HCT116 (cell line): ENCODE measurements around the gene ZNF182. TPM values are rescaled to one million over a fixed set of nuclear protein-coding genes. Genes with fewer than 3 reads are reported as not detected.

Experiments used
- ATAC-seq: fragments of 200-7000 bp; cut with Tn5 transposase; 2 replicates; pipeline ENCODE4 v1.9.1; 2020; ENCODE audit warnings: mild to moderate bottlenecking, moderate library complexity
- BruUV-seq: library from RNA; stranded (reverse); fragments of 400-500 nt; replicated peaks from 2 replicates; lab custom pipeline; 2021; lab: Mats Ljungman, UMichigan
- CTCF ChIA-PET: fragments of 300-600 bp; sonication (Branson Sonifier 250); formaldehyde crosslinking; loops from one replicate; lab custom pipeline; 2021; ENCODE audit warnings: antibody characterized with exemption; lab: Charles Lee
- POLR2A ChIA-PET: fragments of 300-600, 350-600 bp; sonication (Branson Sonifier 250); formaldehyde crosslinking; loops from one replicate; lab custom pipeline; 2021; ENCODE audit warnings: antibody characterized with exemption; lab: Charles Lee
- RAD21 ChIA-PET, 2 experiments: fragments of 300-600 bp; sonication (Branson Sonifier 250); formaldehyde crosslinking; loops; one replicate each; lab custom pipeline; 2023; ENCODE audit warnings: low total read pairs in 2 of 2; ENCODE audit not compliant: uncharacterized antibody in 2 of 2, unreplicated experiment in 2 of 2, low non-redundant PET in 1 of 2; lab: Charles Lee
- DNase-seq: peaks from one replicate; pipeline ENCODE4 v3.0.0-alpha.2; 2010; ENCODE audit warnings: low read depth, low spot score
- H2AFZ ChIP-seq: fragments of 200-600 bp; shearing (Covaris generic), sonication (generic); 2 replicates; pipeline ENCODE4 v1.6.1; 2017; ENCODE audit warnings: low read depth, mixed run types, mixed read lengths, antibody characterized with exemption, low read length; ENCODE audit not compliant: poor library complexity, severe bottlenecking
- H3K27ac ChIP-seq: 2 replicates; pipeline ENCODE4 v1.5.1; 2012; ENCODE audit warnings: low read depth, low read length
- H3K27me3 ChIP-seq: fragments of 200-600 bp; sonication (generic); 2 replicates; pipeline ENCODE4 v1.6.1; 2016; ENCODE audit warnings: mixed run types, low read length, mixed read lengths; ENCODE audit not compliant: insufficient read depth
- H3K36me3 ChIP-seq, 2 experiments: fragments of 200-500 bp in 1 of 2; fragments of 200-600 bp in 1 of 2; sonication (Bioruptor generic) in 1 of 2; sonication (generic) in 1 of 2; 2 replicates each; pipeline versions ENCODE4 v1.5.1 to v1.6.1; 2014 to 2016; ENCODE audit warnings: low read length in 2 of 2, inconsistent platforms in 1 of 2, mixed read lengths in 1 of 2, mixed run types in 1 of 2; ENCODE audit not compliant: insufficient read depth in 2 of 2, control insufficient read depth in 1 of 2
- H3K4me1 ChIP-seq, 2 experiments: fragments of 200-600 bp in 1 of 2; sonication (generic) in 1 of 2; 2 replicates each; pipeline versions ENCODE4 v1.5.1 to v1.6.1; 2012 to 2017; ENCODE audit warnings: low read length in 2 of 2, inconsistent platforms in 1 of 2, mild to moderate bottlenecking in 1 of 2, mixed read lengths in 1 of 2, mixed run types in 1 of 2, moderate library complexity in 1 of 2; ENCODE audit not compliant: insufficient read depth in 2 of 2, control insufficient read depth in 1 of 2
- H3K4me2 ChIP-seq: fragments of 200-600 bp; sonication (generic); 2 replicates; pipeline ENCODE4 v1.6.1; 2017; ENCODE audit warnings: mixed run types, low read length, mixed read lengths
- H3K4me3 ChIP-seq, 2 experiments: fragments of 200-600 bp in 1 of 2; sonication (generic) in 1 of 2; replicated peaks in 1 of 2; 2 replicates each; pipeline ENCODE4 v1.5.1; 2011 to 2016; ENCODE audit warnings: low read length in 2 of 2, control low read depth in 1 of 2, low read depth in 1 of 2, mild to moderate bottlenecking in 1 of 2, mixed read lengths in 1 of 2, mixed run types in 1 of 2
- H3K79me2 ChIP-seq: fragments of 200-600 bp; sonication (generic); 2 replicates; pipeline ENCODE4 v1.6.1; 2017; ENCODE audit warnings: mild to moderate bottlenecking, mixed run types, low read length, moderate library complexity, mixed read lengths; ENCODE audit not compliant: insufficient read depth
- H3K9ac ChIP-seq: fragments of 200-600 bp; sonication (generic); 2 replicates; pipeline ENCODE4 v1.6.1; 2016; ENCODE audit warnings: low read length, mixed read lengths
- H3K9me2 ChIP-seq: fragments of 200-600 bp; sonication (generic), shearing (Covaris generic); 2 replicates; pipeline ENCODE4 v1.6.1; 2017; ENCODE audit warnings: mixed run types, mild to moderate bottlenecking, moderate library complexity; ENCODE audit not compliant: insufficient read depth
- H3K9me3 ChIP-seq, 2 experiments: fragments of 200-500 bp in 1 of 2; fragments of 200-600 bp in 1 of 2; sonication (Bioruptor generic) in 1 of 2; sonication (generic) in 1 of 2; 2 replicates each; pipeline ENCODE4 v1.6.1; 2014 to 2017; ENCODE audit warnings: low read length in 2 of 2, mixed read lengths in 2 of 2, inconsistent platforms in 1 of 2, low read depth in 1 of 2, mild to moderate bottlenecking in 1 of 2, mixed run types in 1 of 2, moderate library complexity in 1 of 2; ENCODE audit not compliant: control insufficient read depth in 1 of 2, insufficient read depth in 1 of 2
- H4K20me1 ChIP-seq: fragments of 200-600 bp; sonication (generic), shearing (Covaris generic); 2 replicates; pipeline ENCODE4 v1.6.1; 2017; ENCODE audit warnings: mixed run types, mild to moderate bottlenecking, moderate library complexity; ENCODE audit not compliant: insufficient read depth
- CEBPB ChIP-seq: IDR thresholded peaks from 2 replicates; pipeline ENCODE4 v1.6.1; 2012; ENCODE audit warnings: low read depth
- ELF1 ChIP-seq: IDR thresholded peaks from 2 replicates; pipeline ENCODE4 v1.6.1; 2012; ENCODE audit warnings: low read depth, borderline replicate concordance
- EZH2phosphoT487 ChIP-seq: fragments of 200-600 bp; IDR thresholded peaks from 2 replicates; pipeline ENCODE4 v1.6.1; 2018; ENCODE audit warnings: antibody characterized with exemption, borderline replicate concordance
- FOSL1 ChIP-seq: IDR thresholded peaks from 2 replicates; pipeline ENCODE4 v1.6.1; 2012; ENCODE audit warnings: low read depth
- JUND ChIP-seq: IDR thresholded peaks from 2 replicates; pipeline ENCODE4 v1.6.1; 2012
- POLR2A ChIP-seq: IDR thresholded peaks from 2 replicates; pipeline ENCODE4 v1.7.0; 2011; ENCODE audit warnings: borderline replicate concordance; ENCODE audit not compliant: insufficient read depth, insufficient read length; ENCODE audit errors: extremely low read depth
- POLR2AphosphoS5 ChIP-seq: IDR thresholded peaks from 2 replicates; pipeline ENCODE4 v1.6.1; 2011; ENCODE audit warnings: mild to moderate bottlenecking, low read depth, low read length, moderate library complexity
- RAD21 ChIP-seq: IDR thresholded peaks from 2 replicates; pipeline ENCODE4 v1.6.1; 2012; ENCODE audit warnings: low read depth, mild to moderate bottlenecking
- SIN3A ChIP-seq: IDR thresholded peaks from 2 replicates; pipeline ENCODE4 v1.6.1; 2012; ENCODE audit warnings: low read depth
- SP1 ChIP-seq: IDR thresholded peaks from 2 replicates; pipeline ENCODE4 v1.6.1; 2012; ENCODE audit warnings: low read depth
- SRF ChIP-seq: IDR thresholded peaks from 2 replicates; pipeline ENCODE4 v1.6.1; 2012; ENCODE audit warnings: low read depth
- YY1 ChIP-seq: IDR thresholded peaks from 2 replicates; pipeline ENCODE4 v1.6.1; 2011; ENCODE audit warnings: low read length, low read depth, moderate library complexity, mild to moderate bottlenecking; ENCODE audit not compliant: insufficient replicate concordance; ENCODE audit errors: extremely low read depth
- ZNF274 ChIP-seq: fragments of 200-500 bp; sonication (Bioruptor generic); IDR thresholded peaks from 2 replicates; pipeline ENCODE4 v1.6.1; 2014; ENCODE audit warnings: mild to moderate bottlenecking, low read depth, low read length, inconsistent platforms
- intact Hi-C: fragments of 100-400 bp; cut with micrococcal nuclease; formaldehyde crosslinking; loops from 2 replicates; pipeline ENCODE4 v1.10.0; 2022
- total RNA-seq: library from RNA; stranded (reverse); gene quantifications from one replicate; pipeline ENCODE4 v1.2.1, GENCODE V29; 2021; ENCODE audit not compliant: unreplicated experiment
- TF ChIP-seq, protein P1 (sequence below): IDR thresholded peaks from 2 replicates; pipeline ENCODE4 v1.6.1; 2012
- TF ChIP-seq, protein P2 (sequence below), 3 experiments: fragments of 200-600 bp in 1 of 3; sonication (generic) in 1 of 3; IDR thresholded peaks in 2 of 3; conservative IDR thresholded peaks in 1 of 3; 2 replicates each; pipeline ENCODE4 v1.5.1; 2012 to 2017; ENCODE audit warnings: low read depth in 2 of 3, low read length in 2 of 3, antibody characterized with exemption in 1 of 3, borderline replicate concordance in 1 of 3, control low read depth in 1 of 3, mild to moderate bottlenecking in 1 of 3, mixed read lengths in 1 of 3, mixed run types in 1 of 3, moderate library complexity in 1 of 3; ENCODE audit not compliant: insufficient read depth in 1 of 3
- TF ChIP-seq, protein P3 (sequence below): IDR thresholded peaks from 2 replicates; pipeline ENCODE4 v1.6.1; 2011; ENCODE audit warnings: mild to moderate bottlenecking, low read length, moderate library complexity; ENCODE audit not compliant: insufficient replicate concordance; ENCODE audit errors: extremely low read depth
- TF ChIP-seq, protein P4 (sequence below): IDR thresholded peaks from 2 replicates; pipeline ENCODE4 v1.6.1; 2012
- TF ChIP-seq, protein P5 (sequence below): IDR thresholded peaks from 2 replicates; pipeline ENCODE4 v1.6.1; 2012; ENCODE audit warnings: low read depth

The ZNF182 gene
- total RNA-seq, 1 experiment from 2014 or later: 5.1 TPM

DNA sequence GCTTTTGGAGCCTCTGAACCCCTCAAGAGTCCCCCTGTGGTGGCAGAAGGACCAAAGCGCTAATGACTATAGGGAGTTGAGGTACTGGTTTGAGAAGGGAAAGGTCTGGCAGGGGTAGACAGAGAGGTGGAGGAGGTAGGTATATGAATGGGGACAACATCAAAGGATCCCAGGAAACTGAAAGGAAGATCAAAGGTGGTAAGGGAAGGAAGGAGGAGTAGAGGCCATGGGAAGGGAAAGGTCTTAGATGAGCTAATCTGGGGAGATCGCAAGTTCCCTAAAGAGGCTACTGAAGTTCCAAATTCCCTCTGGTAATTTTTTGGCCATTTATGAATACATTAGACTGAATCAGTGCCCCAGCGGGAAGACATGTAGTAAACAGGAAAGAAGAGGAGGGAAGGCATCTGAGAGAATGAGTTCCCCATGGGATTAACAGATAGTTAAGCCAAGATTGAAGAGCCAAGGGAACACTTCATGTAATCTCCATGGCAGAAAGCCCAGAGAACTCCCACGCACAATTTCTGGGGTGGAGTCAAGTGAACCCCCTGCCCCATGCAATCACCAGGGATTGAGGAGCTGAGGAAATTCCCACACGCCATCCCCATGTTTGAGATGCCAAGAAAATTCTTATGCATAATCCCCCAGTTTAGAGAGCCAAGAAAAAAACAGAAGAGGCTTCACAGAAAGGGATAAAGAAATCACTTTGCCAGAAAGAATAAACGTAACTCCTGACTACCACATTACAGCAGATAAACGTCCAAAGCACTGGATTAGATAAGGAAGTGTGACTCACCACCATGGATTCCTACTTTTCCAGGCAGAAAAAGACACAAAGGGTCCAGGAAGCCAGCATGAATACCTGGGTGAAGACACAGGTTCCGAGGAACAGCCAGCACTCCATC lies 41.9 kb upstream of the ZNF182 start:
- DNase-seq (peak; percentile 44), ATAC-seq (peak; percentile 78)
- H3K36me3 ChIP-seq: no peaks in the 10 kb centered on the region
- H3K27me3 ChIP-seq: no peaks in the 10 kb centered on the region
- H3K9ac ChIP-seq: peak overlapping the region; percentile 38
- peaks cover 9 to 21% of the 10 kb centered on the region in 2 experiments for H3K4me1 ChIP-seq
- H3K9me2 ChIP-seq: no peaks in the 10 kb centered on the region
- intact Hi-C loops: no loop called here
- peak overlapping the region; percentile 75 for H3K4me2 ChIP-seq
- no peaks in the 10 kb centered on the region for H3K9me3 ChIP-seq
- H3K4me3 ChIP-seq: peak overlapping the region; percentile 11 to 44
- no peaks in the 10 kb centered on the region for H4K20me1 ChIP-seq
- peak overlapping the region; percentile 78 for H2AFZ ChIP-seq
- peak overlapping the region; percentile 80 for H3K27ac ChIP-seq
- POLR2A ChIA-PET: no interaction called here
- no peaks in the 10 kb centered on the region for H3K79me2 ChIP-seq
- BruUV-seq: no TSS peak
- RAD21 ChIA-PET: no interaction called here
- CTCF ChIA-PET: no interaction called here
- TF ChIP-seq EZH2phosphoT487: no peak
- TF ChIP-seq FOSL1: peak; percentile 60
- no peak for TF ChIP-seq ELF1
- no peak for TF ChIP-seq RAD21
- TF ChIP-seq, protein P1, sequence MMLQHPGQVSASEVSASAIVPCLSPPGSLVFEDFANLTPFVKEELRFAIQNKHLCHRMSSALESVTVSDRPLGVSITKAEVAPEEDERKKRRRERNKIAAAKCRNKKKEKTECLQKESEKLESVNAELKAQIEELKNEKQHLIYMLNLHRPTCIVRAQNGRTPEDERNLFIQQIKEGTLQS: no peak
- TF ChIP-seq, protein P2, sequence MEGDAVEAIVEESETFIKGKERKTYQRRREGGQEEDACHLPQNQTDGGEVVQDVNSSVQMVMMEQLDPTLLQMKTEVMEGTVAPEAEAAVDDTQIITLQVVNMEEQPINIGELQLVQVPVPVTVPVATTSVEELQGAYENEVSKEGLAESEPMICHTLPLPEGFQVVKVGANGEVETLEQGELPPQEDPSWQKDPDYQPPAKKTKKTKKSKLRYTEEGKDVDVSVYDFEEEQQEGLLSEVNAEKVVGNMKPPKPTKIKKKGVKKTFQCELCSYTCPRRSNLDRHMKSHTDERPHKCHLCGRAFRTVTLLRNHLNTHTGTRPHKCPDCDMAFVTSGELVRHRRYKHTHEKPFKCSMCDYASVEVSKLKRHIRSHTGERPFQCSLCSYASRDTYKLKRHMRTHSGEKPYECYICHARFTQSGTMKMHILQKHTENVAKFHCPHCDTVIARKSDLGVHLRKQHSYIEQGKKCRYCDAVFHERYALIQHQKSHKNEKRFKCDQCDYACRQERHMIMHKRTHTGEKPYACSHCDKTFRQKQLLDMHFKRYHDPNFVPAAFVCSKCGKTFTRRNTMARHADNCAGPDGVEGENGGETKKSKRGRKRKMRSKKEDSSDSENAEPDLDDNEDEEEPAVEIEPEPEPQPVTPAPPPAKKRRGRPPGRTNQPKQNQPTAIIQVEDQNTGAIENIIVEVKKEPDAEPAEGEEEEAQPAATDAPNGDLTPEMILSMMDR (IDR thresholded peaks at IDR 0.05 in 2 of 3, conservative IDR thresholded peaks at IDR 0.05 in 1 of 3; ENCODE audit: borderline replicate concordance in 1 of 3, insufficient read depth in 1 of 3, low read depth in 2 of 3, low read length in 2 of 3): no peak
- TF ChIP-seq, protein P3, sequence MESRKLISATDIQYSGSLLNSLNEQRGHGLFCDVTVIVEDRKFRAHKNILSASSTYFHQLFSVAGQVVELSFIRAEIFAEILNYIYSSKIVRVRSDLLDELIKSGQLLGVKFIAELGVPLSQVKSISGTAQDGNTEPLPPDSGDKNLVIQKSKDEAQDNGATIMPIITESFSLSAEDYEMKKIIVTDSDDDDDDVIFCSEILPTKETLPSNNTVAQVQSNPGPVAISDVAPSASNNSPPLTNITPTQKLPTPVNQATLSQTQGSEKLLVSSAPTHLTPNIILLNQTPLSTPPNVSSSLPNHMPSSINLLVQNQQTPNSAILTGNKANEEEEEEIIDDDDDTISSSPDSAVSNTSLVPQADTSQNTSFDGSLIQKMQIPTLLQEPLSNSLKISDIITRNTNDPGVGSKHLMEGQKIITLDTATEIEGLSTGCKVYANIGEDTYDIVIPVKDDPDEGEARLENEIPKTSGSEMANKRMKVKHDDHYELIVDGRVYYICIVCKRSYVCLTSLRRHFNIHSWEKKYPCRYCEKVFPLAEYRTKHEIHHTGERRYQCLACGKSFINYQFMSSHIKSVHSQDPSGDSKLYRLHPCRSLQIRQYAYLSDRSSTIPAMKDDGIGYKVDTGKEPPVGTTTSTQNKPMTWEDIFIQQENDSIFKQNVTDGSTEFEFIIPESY: no peak
- TF ChIP-seq SRF: no peak
- no peak for TF ChIP-seq ZNF274
- TF ChIP-seq, protein P4, sequence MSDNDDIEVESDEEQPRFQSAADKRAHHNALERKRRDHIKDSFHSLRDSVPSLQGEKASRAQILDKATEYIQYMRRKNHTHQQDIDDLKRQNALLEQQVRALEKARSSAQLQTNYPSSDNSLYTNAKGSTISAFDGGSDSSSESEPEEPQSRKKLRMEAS: no peak
- TF ChIP-seq CEBPB: peak; percentile 25
- TF ChIP-seq, protein P5, sequence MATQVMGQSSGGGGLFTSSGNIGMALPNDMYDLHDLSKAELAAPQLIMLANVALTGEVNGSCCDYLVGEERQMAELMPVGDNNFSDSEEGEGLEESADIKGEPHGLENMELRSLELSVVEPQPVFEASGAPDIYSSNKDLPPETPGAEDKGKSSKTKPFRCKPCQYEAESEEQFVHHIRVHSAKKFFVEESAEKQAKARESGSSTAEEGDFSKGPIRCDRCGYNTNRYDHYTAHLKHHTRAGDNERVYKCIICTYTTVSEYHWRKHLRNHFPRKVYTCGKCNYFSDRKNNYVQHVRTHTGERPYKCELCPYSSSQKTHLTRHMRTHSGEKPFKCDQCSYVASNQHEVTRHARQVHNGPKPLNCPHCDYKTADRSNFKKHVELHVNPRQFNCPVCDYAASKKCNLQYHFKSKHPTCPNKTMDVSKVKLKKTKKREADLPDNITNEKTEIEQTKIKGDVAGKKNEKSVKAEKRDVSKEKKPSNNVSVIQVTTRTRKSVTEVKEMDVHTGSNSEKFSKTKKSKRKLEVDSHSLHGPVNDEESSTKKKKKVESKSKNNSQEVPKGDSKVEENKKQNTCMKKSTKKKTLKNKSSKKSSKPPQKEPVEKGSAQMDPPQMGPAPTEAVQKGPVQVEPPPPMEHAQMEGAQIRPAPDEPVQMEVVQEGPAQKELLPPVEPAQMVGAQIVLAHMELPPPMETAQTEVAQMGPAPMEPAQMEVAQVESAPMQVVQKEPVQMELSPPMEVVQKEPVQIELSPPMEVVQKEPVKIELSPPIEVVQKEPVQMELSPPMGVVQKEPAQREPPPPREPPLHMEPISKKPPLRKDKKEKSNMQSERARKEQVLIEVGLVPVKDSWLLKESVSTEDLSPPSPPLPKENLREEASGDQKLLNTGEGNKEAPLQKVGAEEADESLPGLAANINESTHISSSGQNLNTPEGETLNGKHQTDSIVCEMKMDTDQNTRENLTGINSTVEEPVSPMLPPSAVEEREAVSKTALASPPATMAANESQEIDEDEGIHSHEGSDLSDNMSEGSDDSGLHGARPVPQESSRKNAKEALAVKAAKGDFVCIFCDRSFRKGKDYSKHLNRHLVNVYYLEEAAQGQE: no peak
- TF ChIP-seq POLR2A: no peak
- peak; percentile 70 for TF ChIP-seq JUND
- no peak for TF ChIP-seq POLR2AphosphoS5
- TF ChIP-seq SIN3A: 0 out of 2 replicates have a peak, but pooled peaks have one; percentile 24
- peak; percentile 48 for TF ChIP-seq SP1
- no peak for TF ChIP-seq YY1
